Stimulated activated CD4-positive, alpha-beta T cell treated with anti-CD3 and anti-CD28 coated beads, Interleukin-2, amount 100 ng/mL, for 48 hours (primary cell): ENCODE measurements around the gene ST3GAL2.
"Not testable (repeated sequence)": the region's sequence is repeated elsewhere in the genome, so short reads cannot be mapped to it uniquely, and the experiment has no call there.

Experiments
- DNase-seq, 2 donors: peaks; one replicate each; pipeline ENCODE4 v3.0.0-alpha.2; 2020

ST3GAL2 gene

GRCh38 chr16:70416748-70417616 is 21.9 kb downstream of the ST3GAL2 start:
- no peak for DNase-seq

GRCh38 chr16:70413572-70413971 is 25.3 kb downstream of the ST3GAL2 start:
- DNase-seq, result not testable (repeated sequence)

GRCh38 chr16:70412385-70412784 is 26.5 kb downstream of the ST3GAL2 start:
- DNase-seq, result no peak

GRCh38 chr16:70410734-70411133 is 28.2 kb downstream of the ST3GAL2 start:
- DNase-seq, result no peak

- DNase-seq, result no peak
Measured at GRCh38 chr16:70407811-70408274, 31.1 kb downstream of the ST3GAL2 start.

GRCh38 chr16:70406104-70406503 is 32.8 kb downstream of the ST3GAL2 start:
- not testable (repeated sequence) for DNase-seq

- no peak for DNase-seq
Measured at GRCh38 chr16:70402916-70403659, 35.8 kb downstream of the ST3GAL2 start.

- DNase-seq, result no peak
Measured at GRCh38 chr16:70399951-70400350, 38.9 kb downstream of the ST3GAL2 start.

- no peak for DNase-seq
Measured at GRCh38 chr16:70399381-70399780, 39.5 kb downstream of the ST3GAL2 start.

- DNase-seq, result no peak
Measured at GRCh38 chr16:70398177-70398743, 40.6 kb downstream of the ST3GAL2 start.

- DNase-seq, result no peak
Measured at GRCh38 chr16:70396246-70396904, 42.5 kb downstream of the ST3GAL2 start.

GRCh38 chr16:70395345-70395901 is 43.5 kb downstream of the ST3GAL2 start:
- peak; percentile 71 for DNase-seq

GRCh38 chr16:70394853-70395252 is 44.0 kb downstream of the ST3GAL2 start:
- DNase-seq, result no peak

- DNase-seq, result no peak
Measured at GRCh38 chr16:70393662-70394061, 45.2 kb downstream of the ST3GAL2 start.

- no peak for DNase-seq
Measured at GRCh38 chr16:70392606-70393005, 46.3 kb downstream of the ST3GAL2 start.

GRCh38 chr16:70391881-70392481 is 46.9 kb downstream of the ST3GAL2 start:
- no peak for DNase-seq

- no peak for DNase-seq
Measured at GRCh38 chr16:70391446-70391845, 47.5 kb downstream of the ST3GAL2 start.

GRCh38 chr16:70390774-70391173 is 48.1 kb downstream of the ST3GAL2 start:
- DNase-seq, result no peak

- no peak for DNase-seq
Measured at GRCh38 chr16:70388006-70388680, 50.8 kb downstream of the ST3GAL2 start.

GRCh38 chr16:70386289-70386986 is 52.5 kb downstream of the ST3GAL2 start:
- not testable (repeated sequence) for DNase-seq

GRCh38 chr16:70383421-70383960 is 55.4 kb downstream of the ST3GAL2 start:
- no peak for DNase-seq
